ENCODE measurements around the gene CYP3A4. TPM values are rescaled to one million over a fixed set of nuclear protein-coding genes. Genes with fewer than 3 reads are reported as not detected.
"Not testable (repeated sequence)": the region's sequence is repeated elsewhere in the genome, so short reads cannot be mapped to it uniquely, and the experiment has no call there.

CYP3A4 gene
- total RNA-seq, 1 donor from 2014 or later: not detected

- no peak for FAIRE-seq
These were observed 10.9 kb upstream of the CYP3A4 start for GRCh38 chr7:99794585-99795502.

GRCh38 chr7:99793443-99793842 is 9.5 kb upstream of the CYP3A4 start:
- FAIRE-seq (no peak), DNase-seq (ENCODE audit: low spot score in 2 of 2) (no peak)

More at GRCh38 chr7:99794585-99795502, 10.9 kb upstream of the CYP3A4 start:
- no peak for DNase-seq (ENCODE audit: low spot score in 2 of 2)

GRCh38 chr7:99792967-99793366 is 9.0 kb upstream of the CYP3A4 start:
- FAIRE-seq (no peak), DNase-seq (ENCODE audit: low spot score in 2 of 2) (no peak)

- no peak for DNase-seq (ENCODE audit: low spot score in 2 of 2)
- no peak for FAIRE-seq
These were observed 7.8 kb upstream of the CYP3A4 start for GRCh38 chr7:99791667-99792369.

GRCh38 chr7:99791021-99791420 is 7.0 kb upstream of the CYP3A4 start:
- no peak for FAIRE-seq
- no peak for DNase-seq (ENCODE audit: low spot score in 2 of 2)

GRCh38 chr7:99790407-99790806 is 6.4 kb upstream of the CYP3A4 start:
- no peak for DNase-seq (ENCODE audit: low spot score in 2 of 2)
- FAIRE-seq: no peak

- DNase-seq (ENCODE audit: low spot score in 2 of 2) (no peak), FAIRE-seq (no peak)
These were observed 5.6 kb upstream of the CYP3A4 start for GRCh38 chr7:99789441-99790070.

GRCh38 chr7:99788554-99788953 is 4.6 kb upstream of the CYP3A4 start:
- DNase-seq (ENCODE audit: low spot score in 2 of 2) (no peak), FAIRE-seq (no peak)

GRCh38 chr7:99786726-99787335 is 2.8 kb upstream of the CYP3A4 start:
- FAIRE-seq: no peak

GRCh38 chr7:99785654-99786053 is 1.7 kb upstream of the CYP3A4 start:
- DNase-seq (ENCODE audit: low spot score in 2 of 2); FAIRE-seq: not testable (repeated sequence)

More at GRCh38 chr7:99786726-99787335, 2.8 kb upstream of the CYP3A4 start:
- no peak for DNase-seq (ENCODE audit: low spot score in 2 of 2)

- FAIRE-seq (no peak), DNase-seq (ENCODE audit: low spot score in 2 of 2) (no peak)
These were observed 1.7 kb downstream of the CYP3A4 start for GRCh38 chr7:99782012-99782953.

GRCh38 chr7:99780588-99780987 is 3.4 kb downstream of the CYP3A4 start:
- no peak for FAIRE-seq
- DNase-seq (ENCODE audit: low spot score in 2 of 2): no peak

GRCh38 chr7:99779949-99780348 is 4.0 kb downstream of the CYP3A4 start:
- no peak for DNase-seq (ENCODE audit: low spot score in 2 of 2)
- no peak for FAIRE-seq

GRCh38 chr7:99778880-99779279 is 5.1 kb downstream of the CYP3A4 start:
- no peak for FAIRE-seq

GRCh38 chr7:99773395-99773794 is 10.6 kb downstream of the CYP3A4 start:
- not testable (repeated sequence) for DNase-seq (ENCODE audit: low spot score in 2 of 2); FAIRE-seq

More at GRCh38 chr7:99778880-99779279, 5.1 kb downstream of the CYP3A4 start:
- DNase-seq (ENCODE audit: low spot score in 2 of 2): no peak

- DNase-seq (ENCODE audit: low spot score in 2 of 2): no peak
- FAIRE-seq: no peak
These were observed 11.4 kb downstream of the CYP3A4 start for GRCh38 chr7:99772565-99772964.

- DNase-seq (ENCODE audit: low spot score in 2 of 2); FAIRE-seq: not testable (repeated sequence)
These were observed 14.5 kb downstream of the CYP3A4 start for GRCh38 chr7:99769494-99769893.

GRCh38 chr7:99768471-99768870 is 15.5 kb downstream of the CYP3A4 start:
- DNase-seq (ENCODE audit: low spot score in 2 of 2) (no peak), FAIRE-seq (no peak)

- no peak for DNase-seq (ENCODE audit: low spot score in 2 of 2)
- no peak for FAIRE-seq
These were observed 16.3 kb downstream of the CYP3A4 start for GRCh38 chr7:99767662-99768061.

Data from frontal cortex (tissue), 4 donors.